ACHN (cell line): ENCODE measurements around the gene ADK.
"Not testable (repeated sequence)": the region's sequence is repeated elsewhere in the genome, so short reads cannot be mapped to it uniquely, and the experiment has no call there.

Experiments used
- DNase-seq: peaks from one replicate; pipeline ENCODE4 v3.0.0-alpha.2; 2015
- in situ Hi-C: cut with HindIII; loops from 2 replicates; pipeline ENCODE4 v1.10.0; 2017; ENCODE audit warnings: low sequenced_read_pairs, low pct_ligation_motif_present, low pct_unique_long_range_greater_than_20kb

Gene ADK

DNA sequence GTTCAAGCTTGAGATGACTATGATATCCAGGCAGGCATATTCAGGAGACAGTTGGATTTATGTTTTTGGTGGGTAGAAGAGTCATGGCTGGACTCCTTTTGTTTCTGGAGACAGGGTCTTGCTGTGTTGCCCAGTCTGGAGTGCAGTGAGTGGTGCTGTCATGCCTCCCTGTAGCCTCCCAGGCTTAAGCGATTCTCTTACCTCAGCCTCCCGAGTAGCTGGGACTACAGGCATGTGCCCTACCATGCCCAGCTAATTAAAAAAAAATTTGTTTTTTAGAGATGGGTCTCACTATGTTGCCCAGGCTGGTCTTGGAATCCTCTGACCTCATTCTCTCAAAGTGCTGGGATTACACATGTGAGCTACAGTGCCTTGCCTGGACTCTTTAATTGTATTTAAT lies 62.0 kb downstream of the ADK start:
- in situ Hi-C loops = no loop called here
- no peak for DNase-seq

DNA sequence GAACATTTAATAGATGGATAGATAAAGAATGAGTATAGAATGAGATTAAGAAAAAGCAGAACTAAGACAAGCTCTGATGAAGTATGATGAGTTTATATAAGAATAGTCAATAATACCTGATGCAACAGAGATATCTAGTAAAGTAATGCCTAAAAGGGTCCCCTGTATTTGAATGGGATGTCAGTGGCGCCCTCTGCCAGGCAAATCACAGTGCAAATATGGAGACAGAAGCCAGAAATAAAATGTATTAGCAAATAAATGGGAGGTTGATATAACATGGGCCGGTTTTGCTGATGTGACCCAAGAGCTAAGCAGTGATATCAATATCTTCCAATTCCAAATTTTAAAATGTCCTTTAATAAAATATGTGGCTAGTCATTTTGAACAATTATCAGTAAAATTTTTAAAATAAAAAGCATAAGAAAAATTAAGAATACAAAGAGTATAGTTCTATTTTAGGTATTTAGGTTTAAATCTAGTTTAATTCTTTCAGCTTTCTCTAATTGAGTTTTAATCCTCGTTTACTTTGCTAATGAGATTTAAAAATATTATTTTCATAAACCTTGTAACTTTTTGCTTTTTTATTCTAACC lies 62.6 kb downstream of the ADK start:
- in situ Hi-C loops = no loop called here
- DNase-seq = peak; percentile 55

DNA sequence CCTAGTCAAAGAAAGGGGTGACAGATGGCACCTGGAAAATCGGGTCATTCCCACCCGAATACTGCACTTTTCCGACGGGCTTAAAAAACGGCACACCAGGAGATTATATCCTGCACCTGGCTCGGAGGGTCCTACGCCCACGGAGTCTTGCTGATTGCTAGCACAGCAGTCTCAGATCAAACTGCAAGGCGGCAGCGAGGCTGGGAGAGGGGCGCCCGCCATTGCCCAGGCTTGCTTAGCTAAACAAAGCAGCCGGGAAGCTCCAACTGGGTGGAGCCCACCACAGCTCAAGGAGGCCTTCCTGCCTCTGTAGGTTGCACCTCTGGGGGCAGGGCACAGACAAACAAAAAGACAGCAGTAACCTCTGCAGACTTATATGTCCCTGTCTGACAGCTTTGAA lies 66.1 kb downstream of the ADK start:
- in situ Hi-C loops, DNase-seq: not testable (repeated sequence)

DNA sequence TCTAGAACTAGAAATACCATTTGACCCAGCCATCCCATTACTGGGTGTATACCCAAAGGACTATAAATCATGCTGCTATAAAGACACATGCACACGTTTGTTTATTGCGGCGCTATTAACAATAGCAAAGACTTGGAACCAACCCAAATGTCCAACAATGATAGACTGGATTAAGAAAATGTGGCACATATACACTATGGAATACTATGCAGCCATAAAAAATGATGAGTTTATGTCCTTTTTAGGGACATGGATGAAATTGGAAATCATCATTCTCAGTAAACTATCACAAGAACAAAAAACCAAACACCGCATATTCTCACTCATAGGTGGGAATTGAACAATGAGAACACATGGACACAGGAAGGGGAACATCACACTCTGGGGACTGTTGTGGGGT lies 71.4 kb downstream of the ADK start:
- DNase-seq, in situ Hi-C loops: not testable (repeated sequence)

DNA sequence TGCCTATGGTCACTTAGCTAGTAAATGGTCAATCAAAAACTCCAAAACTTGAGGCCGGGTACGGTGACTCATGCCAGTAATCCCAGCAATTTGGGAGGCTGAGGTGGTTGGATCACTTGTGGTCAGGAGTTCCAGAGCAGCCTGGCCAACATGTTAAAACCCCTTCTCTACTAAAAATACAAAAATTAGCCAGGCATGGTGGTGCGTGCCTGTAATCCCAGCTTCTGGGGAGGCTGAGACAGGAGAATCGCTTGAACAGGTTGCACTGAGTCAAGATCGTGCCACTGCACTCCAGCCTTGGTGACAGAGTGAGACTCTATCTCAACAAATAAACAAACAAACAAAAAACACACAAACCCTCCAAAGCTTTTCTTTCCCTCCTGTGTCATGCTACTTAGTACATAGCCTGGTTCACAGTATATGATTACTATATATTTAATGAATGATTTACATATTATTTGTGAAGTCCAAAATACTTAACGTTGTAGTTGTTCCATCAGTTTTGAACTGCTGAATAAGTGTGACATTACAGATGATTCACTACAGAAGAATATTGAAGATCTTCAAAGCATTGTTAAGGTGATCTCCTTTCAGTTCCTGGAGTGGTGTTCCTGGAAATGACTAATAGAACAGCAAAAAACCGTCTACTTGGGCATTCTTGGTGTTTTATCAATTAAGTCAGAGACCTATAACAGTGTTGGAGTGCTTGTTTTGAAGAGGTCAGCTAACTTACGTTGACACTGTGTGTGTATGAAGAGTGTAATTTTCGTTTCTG lies 72.9 kb downstream of the ADK start:
- DNase-seq = peak; percentile 54
- in situ Hi-C loops = no loop called here

DNA sequence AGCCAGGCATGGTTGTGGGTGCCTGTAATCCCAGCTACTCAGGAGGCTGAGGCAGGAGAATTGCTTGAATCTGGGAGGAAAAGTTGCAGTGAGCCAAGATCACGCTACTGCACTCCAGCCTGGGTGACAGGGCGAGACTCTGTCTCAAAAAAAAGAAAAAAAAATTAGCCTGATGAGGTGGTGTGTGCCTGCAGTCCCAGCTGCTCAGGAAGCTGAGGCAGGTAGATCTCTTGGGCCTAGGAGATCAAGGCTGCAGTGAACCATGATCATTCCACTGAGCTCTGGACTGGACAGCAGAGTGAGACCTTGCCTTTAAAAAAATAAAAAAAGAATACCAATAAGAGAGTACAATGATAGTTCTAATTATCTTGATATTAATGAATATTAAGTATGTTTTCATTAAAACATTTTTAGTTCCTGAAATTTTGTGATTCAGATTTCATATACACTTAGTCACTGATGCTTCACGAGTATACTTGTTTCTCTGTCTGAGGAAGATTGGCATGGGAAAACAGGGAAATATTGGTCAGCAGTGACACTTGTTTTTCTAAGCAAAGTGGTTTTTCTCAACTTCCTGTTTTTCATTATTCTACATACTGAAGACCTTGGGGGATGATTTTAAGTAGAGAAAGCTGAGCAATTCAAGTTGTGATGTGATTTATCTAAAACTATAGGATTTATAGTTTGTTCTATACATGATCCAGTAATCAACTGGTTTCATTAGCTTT lies 76.8 kb downstream of the ADK start:
- no peak for DNase-seq
- in situ Hi-C loops = no loop called here

DNA sequence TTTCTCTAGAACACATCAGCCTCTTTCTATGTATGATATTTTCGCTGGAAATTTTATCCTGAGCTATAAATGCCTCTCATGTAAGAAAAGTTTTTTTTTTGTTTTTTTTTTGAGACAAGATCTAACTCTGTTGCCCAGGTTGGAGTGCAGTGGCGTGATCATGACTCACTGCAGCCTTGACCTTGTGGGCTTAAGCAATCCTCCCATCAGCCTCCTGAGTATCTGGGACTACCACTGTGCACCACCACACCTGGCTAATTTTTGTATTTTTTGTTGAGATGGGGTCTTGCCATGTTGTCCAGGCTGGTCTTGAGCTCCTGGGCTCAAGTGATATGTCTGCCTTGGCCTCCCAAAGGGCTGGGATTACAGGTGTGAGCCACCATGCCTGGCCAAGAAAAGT lies 80.4 kb downstream of the ADK start:
- DNase-seq = peak; percentile 14
- in situ Hi-C loops = no loop called here

DNA sequence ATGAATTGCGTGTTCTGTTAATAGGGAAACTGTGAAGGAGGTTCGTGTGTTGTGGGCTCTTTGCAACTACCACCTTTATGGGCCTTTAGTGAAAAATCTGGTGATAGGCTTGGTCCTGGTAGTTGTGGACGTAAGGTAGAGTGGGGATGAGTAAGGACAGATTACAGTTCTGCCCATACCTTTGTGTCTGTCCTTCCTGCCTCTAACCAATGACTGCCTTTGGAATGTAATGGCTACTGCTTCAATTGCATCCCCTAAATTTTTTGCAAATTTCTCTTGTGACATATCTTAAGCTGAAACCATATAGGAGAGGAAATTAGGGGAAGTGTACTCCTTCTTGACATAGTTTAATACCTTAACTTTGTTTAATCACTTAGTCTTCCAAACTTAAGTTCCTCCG lies 82.3 kb downstream of the ADK start:
- DNase-seq = no peak
- in situ Hi-C loops = no loop called here

DNA sequence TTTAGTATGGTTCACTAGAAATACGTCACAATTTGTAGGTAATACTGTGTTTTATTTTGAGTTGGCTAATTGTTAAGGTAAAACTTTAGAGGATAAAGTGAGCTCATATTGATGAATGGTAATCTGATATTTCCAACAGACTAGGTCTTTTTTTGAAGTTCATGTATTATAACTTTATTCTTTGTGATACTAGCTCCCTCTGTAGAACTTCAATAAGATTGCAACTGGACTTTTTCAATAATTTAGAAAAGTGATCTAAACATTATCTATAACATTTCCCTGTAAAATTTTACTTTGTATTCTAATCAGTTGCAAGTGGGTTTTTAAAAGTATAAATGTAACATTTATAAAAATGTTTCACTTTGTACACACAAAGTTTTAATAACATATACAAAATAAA lies 83.5 kb downstream of the ADK start:
- in situ Hi-C loops = no loop called here
- peak; percentile 31 for DNase-seq

DNA sequence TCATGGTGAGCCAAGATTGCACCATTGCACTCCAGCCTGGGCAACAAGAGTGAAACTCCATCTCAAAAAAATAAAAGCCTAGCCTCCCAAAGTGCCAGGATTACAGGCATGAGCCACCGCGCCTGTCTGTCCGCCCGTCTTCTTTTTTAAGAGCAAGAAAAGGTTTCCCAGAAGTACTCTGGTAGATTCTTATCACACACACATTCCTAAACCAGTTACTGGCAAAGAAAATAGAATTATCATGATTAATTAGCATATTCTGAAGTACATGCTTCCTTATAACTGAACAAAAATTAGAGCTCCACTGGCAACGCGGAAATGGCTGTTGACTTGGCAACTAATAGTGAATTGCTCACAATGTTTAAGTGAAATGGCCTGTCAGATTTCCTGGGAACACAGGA lies 87.0 kb downstream of the ADK start:
- in situ Hi-C loops = no loop called here

DNA sequence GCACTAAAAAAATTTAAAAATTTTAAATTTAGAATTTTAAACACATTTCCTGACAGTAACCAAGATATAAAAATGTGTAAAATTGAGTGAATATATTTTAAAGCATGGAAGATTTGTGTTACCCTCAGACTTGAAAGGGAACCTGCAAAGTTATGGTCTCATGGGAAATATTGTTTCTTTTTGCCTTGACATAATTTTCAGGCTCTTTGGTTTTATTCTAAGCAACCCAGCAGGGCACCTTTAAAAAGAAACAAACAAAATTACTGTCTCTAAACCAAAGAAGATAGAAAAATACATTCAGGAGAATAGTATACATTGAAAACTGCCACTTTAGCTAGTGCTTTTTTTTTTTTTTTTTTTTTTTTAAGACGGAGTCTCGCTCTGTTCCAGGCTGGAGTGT lies 87.5 kb downstream of the ADK start:
- in situ Hi-C loops = no loop called here
- no peak for DNase-seq

More for the DNA sequence above, 87.0 kb downstream of the ADK start:
- no peak for DNase-seq

DNA sequence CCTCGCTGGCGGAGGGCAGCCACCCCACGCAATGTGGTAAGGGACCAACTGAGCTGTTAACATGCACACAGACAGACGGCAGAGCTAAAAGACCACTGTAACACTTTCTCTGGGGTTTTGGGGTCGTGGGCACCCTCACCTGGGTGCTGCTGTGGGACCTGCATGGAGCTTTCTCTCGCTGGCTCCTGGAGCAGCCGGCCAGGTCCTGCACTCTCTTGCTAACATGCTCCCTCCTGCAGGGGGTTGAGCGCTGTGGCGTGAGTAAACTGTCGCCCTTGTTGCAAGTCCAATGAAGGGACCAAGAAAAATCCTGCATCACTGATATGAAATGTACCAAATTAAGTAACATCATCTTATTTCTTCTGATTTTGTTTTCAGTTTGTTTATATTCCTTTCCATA lies 92.0 kb downstream of the ADK start:
- DNase-seq = no peak
- in situ Hi-C loops = no loop called here

DNA sequence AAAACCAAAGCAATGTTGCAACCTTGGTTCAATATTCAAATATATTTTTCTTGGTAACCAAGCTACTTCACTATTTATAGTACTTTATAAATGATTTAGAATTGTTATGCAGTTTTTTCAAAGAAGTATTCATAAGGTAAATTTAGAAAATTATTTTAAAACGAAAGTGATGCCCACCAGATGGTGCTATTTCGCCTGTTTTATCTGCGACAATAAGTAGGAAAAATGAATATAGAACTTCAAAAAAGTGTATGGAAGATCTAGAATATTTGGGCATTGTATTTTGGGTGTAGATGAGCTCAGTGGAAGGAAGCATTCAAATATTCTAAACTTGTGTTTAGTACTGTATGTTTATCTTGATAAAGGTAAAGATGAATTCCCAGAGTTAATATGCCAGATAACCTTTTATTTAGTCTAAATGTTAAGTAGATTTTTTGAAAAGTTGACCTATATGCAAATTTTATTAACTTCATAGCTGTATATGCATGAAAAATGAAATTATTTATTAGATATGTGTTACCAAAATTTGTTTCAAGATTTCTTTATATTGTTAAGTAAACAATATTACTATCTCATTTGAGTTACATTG lies 93.2 kb downstream of the ADK start:
- peak; percentile 63 for DNase-seq
- in situ Hi-C loops = no loop called here

DNA sequence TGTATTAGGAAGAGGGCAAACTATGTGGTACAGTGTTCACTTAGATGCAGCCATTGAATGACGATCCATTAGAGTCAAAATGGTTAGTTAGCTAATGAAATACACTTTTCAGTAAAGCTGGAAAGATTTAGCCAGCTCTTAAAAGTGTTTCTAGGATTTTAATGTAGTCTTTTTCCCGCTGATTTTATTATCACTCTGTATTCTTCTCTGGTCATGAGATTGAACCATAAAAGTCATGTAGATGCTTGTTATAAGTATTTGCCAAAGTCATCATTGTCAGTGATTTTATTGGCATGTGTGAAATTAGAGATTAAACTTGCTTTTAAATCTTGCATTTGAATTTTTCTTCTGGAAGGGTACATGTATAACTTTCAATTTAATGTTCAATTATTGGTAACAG lies 93.8 kb downstream of the ADK start:
- DNase-seq = no peak
- in situ Hi-C loops = no loop called here

DNA sequence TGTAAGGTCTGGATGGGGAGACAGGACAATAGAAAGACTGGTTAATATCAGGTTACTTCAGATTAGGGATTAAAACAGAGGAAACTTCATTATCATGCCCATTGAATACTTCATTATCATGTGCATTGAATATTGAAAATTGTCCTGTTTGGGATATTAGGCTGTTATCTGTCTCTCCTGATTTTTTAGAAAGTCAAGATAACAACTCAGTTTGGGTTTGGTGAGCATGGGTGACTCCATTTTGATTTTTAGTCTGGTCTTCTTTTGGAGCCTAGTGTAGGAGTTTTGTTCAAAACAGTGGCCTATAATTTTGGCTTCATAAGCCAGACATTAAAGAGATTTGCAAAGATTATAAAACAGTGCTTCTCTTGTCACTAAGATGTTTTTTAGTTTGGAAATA lies 95.5 kb downstream of the ADK start:
- no peak for DNase-seq
- in situ Hi-C loops = no loop called here

DNA sequence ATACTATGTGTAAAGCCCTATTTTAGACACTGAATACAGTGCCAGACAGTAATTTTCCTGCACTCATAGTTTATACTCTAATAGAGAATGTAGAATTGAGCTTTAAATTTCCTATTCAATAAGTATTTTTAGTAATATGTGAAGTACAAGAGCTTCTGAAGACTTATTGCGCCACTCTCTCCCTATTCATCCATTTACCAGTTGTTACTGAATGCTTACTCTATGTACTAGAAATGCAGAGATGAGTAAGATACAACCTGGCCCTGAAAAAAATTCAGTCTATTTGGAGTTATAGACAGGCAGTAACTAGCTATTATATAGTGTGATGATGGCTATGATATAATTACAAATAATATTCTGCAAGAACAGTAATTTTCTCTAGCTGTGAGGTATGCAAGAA lies 98.8 kb downstream of the ADK start:
- DNase-seq = no peak
- in situ Hi-C loops = loop anchor here (25.0 kb wide), 1 partner anchor 762 kb away; no protein-coding TSS in a partner anchor

DNA sequence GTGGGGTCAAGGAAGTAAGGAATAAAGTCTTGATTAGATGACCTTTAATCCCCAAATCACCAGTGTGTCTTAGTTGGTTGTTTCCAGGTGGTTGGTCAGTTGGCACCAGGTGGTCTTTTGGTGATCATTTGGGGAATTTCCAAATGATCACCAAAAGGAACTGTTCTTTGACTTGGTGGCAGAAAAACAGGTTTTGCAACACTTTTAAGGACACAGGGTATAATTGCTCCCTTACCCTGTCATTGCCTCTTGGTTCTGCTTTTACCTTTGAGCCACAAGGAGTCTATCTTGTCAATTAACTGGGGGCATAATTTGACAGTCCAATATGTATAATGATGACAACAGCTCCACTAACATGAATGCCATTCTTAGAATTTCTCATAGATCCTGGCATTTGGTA lies 104.2 kb downstream of the ADK start:
- DNase-seq = no peak

DNA sequence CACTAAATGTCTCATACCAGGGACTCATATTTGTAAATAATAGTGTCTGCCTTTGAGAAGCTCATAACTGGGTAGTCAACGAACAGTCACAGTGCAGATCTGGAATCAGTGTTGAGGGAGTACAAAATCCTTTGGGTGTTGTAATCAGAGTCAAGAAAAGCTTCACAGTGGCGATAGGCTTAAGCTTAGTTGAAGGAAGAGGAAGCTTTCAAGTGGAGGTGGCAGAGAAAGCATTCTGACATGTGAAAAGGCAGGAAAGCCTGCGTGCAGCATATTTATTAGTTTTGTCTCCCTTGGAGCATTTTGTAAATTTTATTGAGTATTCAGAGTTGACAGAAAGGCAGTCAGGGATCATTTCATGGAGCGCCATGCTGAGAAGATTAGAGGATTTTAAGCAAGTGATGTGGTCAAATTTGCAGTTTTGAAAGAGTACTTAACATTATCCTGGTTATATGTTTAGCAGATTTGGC lies 104.9 kb downstream of the ADK start:
- in situ Hi-C loops = loop anchor here (25.0 kb wide), 1 partner anchor 756 kb away; no protein-coding TSS in a partner anchor
- DNase-seq = no peak

More for the DNA sequence above, 104.2 kb downstream of the ADK start:
- in situ Hi-C loops = loop anchor here (25.0 kb wide), 1 partner anchor 757 kb away; no protein-coding TSS in a partner anchor

DNA sequence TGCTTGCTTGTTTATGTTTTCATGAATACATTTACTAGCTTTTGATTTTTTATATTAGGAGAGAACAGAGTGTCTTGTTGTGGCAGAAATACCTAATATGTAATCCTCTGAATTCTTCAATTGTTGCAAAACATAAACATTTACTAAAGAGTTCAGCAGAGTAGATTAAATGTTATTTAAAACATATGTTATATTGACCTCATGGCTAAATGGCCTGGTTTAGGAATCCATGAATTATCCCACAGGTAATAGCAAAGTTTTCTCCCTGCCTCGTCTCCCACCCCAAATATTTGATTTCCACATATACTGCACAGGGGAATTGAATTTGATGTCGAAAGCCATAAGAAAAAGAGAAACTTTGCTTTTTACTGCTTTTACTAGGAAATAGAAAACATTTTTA lies 111.8 kb downstream of the ADK start:
- no peak for DNase-seq
- in situ Hi-C loops = loop anchor here (25.0 kb wide), 1 partner anchor 749 kb away; no protein-coding TSS in a partner anchor
